IPS DF 4.7 (cell line): ENCODE measurements around the gene PFDN2.
"Not testable (repeated sequence)": the region's sequence is repeated elsewhere in the genome, so short reads cannot be mapped to it uniquely, and the experiment has no call there.

Source experiments
- DNase-seq: peaks from one replicate; pipeline ENCODE4 v3.0.0-alpha.2; 2013; ENCODE audit warnings: low spot score; ENCODE audit errors: extremely low read depth

PFDN2 gene

GRCh38 chr1:161138431-161138830 lies 20.6 kb upstream of the PFDN2 start:
- DNase-seq = no peak

- DNase-seq = no peak
Observed at GRCh38 chr1:161137881-161138280, 20.0 kb upstream of the PFDN2 start.

GRCh38 chr1:161133220-161133740 lies 15.4 kb upstream of the PFDN2 start:
- DNase-seq = no peak

GRCh38 chr1:161132410-161133219 lies 14.8 kb upstream of the PFDN2 start, which contains the start of gene DEDD:
Gene DEDD, minus strand, starts transcription at chr1:161132667. Its CDS starts 8,205 bp downstream, at chr1:161124462.
- DNase-seq = peak; percentile 89

GRCh38 chr1:161131523-161132409 lies 13.9 kb upstream of the PFDN2 start:
- no peak for DNase-seq

GRCh38 chr1:161130266-161130665 lies 12.4 kb upstream of the PFDN2 start:
- DNase-seq = no peak

- no peak for DNase-seq
Observed at GRCh38 chr1:161128591-161129420, 11.0 kb upstream of the PFDN2 start.

GRCh38 chr1:161127649-161128048 lies 9.8 kb upstream of the PFDN2 start:
- no peak for DNase-seq

- no peak for DNase-seq
Observed at GRCh38 chr1:161122967-161123366, 5.1 kb upstream of the PFDN2 start.

GRCh38 chr1:161121834-161122233 lies 4.0 kb upstream of the PFDN2 start:
- no peak for DNase-seq

GRCh38 chr1:161121042-161121650 lies 3.3 kb upstream of the PFDN2 start:
- no peak for DNase-seq

GRCh38 chr1:161119092-161119903 lies 1.5 kb upstream of the PFDN2 start:
- DNase-seq = no peak

GRCh38 chr1:161115961-161116360 lies 1.9 kb downstream of the PFDN2 start:
- not testable (repeated sequence) for DNase-seq

- no peak for DNase-seq
Observed at GRCh38 chr1:161115132-161115711, 2.6 kb downstream of the PFDN2 start.

- no peak for DNase-seq
Observed at GRCh38 chr1:161114556-161114955, 3.3 kb downstream of the PFDN2 start.

GRCh38 chr1:161113915-161114314 lies 3.9 kb downstream of the PFDN2 start:
- DNase-seq = no peak

GRCh38 chr1:161111527-161111926 lies 6.3 kb downstream of the PFDN2 start:
- no peak for DNase-seq

- no peak for DNase-seq
Observed at GRCh38 chr1:161111117-161111516, 6.7 kb downstream of the PFDN2 start.

GRCh38 chr1:161106431-161106830 lies 11.4 kb downstream of the PFDN2 start:
- no peak for DNase-seq
